Neural progenitor cell (in vitro differentiated cells): ENCODE results near the gene RIMKLA. TPM values are rescaled to one million over a fixed set of nuclear protein-coding genes. Genes with fewer than 3 reads are reported as not detected.

Experiments used
- DNase-seq: peaks from one replicate; pipeline ENCODE4 v3.0.0-alpha.2; 2016; ENCODE audit warnings: low spot score
- H2AFZ ChIP-seq: fragments of 200-600 bp; sonication (generic); replicated peaks from 2 replicates; pipeline ENCODE4 v1.6.1; 2016; ENCODE audit warnings: antibody characterized with exemption
- H3F3A ChIP-seq: fragments of 200-600 bp; sonication (generic); 2 replicates; pipeline ENCODE4 v1.6.1; 2016; ENCODE audit warnings: antibody characterized with exemption, low read depth
- H3K27ac ChIP-seq: fragments of 200-600 bp; sonication (generic); 2 replicates; pipeline ENCODE4 v1.5.1; 2016; ENCODE audit warnings: mild to moderate bottlenecking
- H3K27me3 ChIP-seq: fragments of 200-600 bp; sonication (generic); 2 replicates; pipeline ENCODE4 v1.6.1; 2016; ENCODE audit warnings: mild to moderate bottlenecking, moderate library complexity
- H3K36me3 ChIP-seq: fragments of 200-600 bp; sonication (generic); 2 replicates; pipeline ENCODE4 v1.5.1; 2016
- H3K4me1 ChIP-seq: fragments of 200-600 bp; sonication (generic); 2 replicates; pipeline ENCODE4 v1.6.1; 2016; ENCODE audit warnings: mixed run types
- H3K4me2 ChIP-seq: fragments of 200-600 bp; sonication (generic); 2 replicates; pipeline ENCODE4 v1.6.1; 2016
- H3K4me3 ChIP-seq: fragments of 200-600 bp; sonication (generic); 2 replicates; pipeline ENCODE4 v1.5.1; 2016
- H3K79me2 ChIP-seq: fragments of 200-600 bp; sonication (generic); 2 replicates; pipeline ENCODE4 v1.6.1; 2016; ENCODE audit warnings: low read depth
- H3K9ac ChIP-seq: fragments of 200-600 bp; sonication (generic); 2 replicates; pipeline ENCODE4 v1.6.1; 2016
- H3K9me3 ChIP-seq: fragments of 200-600 bp; sonication (generic); 2 replicates; pipeline ENCODE4 v1.5.1; 2016; ENCODE audit warnings: low read depth
- H4K20me1 ChIP-seq: fragments of 200-600 bp; sonication (generic); 2 replicates; pipeline ENCODE4 v1.6.1; 2016; ENCODE audit warnings: low read depth
- H3K27ac Mint-ChIP-seq: 3 replicates; pipeline ENCODE4 v1.8.0; 2021; ENCODE audit warnings: mixed read lengths
- H3K27me3 Mint-ChIP-seq: 2 replicates; pipeline ENCODE4 v1.8.0; 2022; ENCODE audit warnings: low read depth, mild to moderate bottlenecking, inconsistent platforms, moderate library complexity, mixed read lengths; ENCODE audit not compliant: insufficient read depth
- H3K36me3 Mint-ChIP-seq: 3 replicates; pipeline ENCODE4 v1.8.0; 2021; ENCODE audit warnings: mixed read lengths
- H3K4me1 Mint-ChIP-seq: 3 replicates; pipeline ENCODE4 v1.8.0; 2021; ENCODE audit warnings: mixed read lengths
- H3K4me3 Mint-ChIP-seq: 3 replicates; pipeline ENCODE4 v1.8.0; 2021; ENCODE audit warnings: mild to moderate bottlenecking, moderate library complexity, mixed read lengths
- H3K9me3 Mint-ChIP-seq: 3 replicates; pipeline ENCODE4 v1.8.0; 2020; ENCODE audit warnings: mixed read lengths
- EZH2 ChIP-seq: fragments of 200-600 bp; sonication (generic); IDR thresholded peaks from 2 replicates; pipeline ENCODE4 v1.6.1; 2017; ENCODE audit warnings: antibody characterized with exemption, mild to moderate bottlenecking, moderate library complexity
- EZH2phosphoT487 ChIP-seq: fragments of 200-600 bp; sonication (generic); IDR thresholded peaks from 2 replicates; pipeline ENCODE4 v1.6.1; 2017; ENCODE audit warnings: antibody characterized with exemption
- total RNA-seq: library from RNA; depleted of rRNA; stranded (reverse); fragments of >200 nt; gene quantifications from 2 replicates; pipeline ENCODE4 v1.2.3, GENCODE V29; 2015; ENCODE audit warnings: low replicate concordance
- TF ChIP-seq, protein P1 (sequence below): fragments of 200-600 bp; sonication (generic); IDR thresholded peaks from 2 replicates; pipeline ENCODE4 v1.5.1; 2017; ENCODE audit warnings: antibody characterized with exemption, mild to moderate bottlenecking

Gene RIMKLA
- total RNA-seq, 1 donor from 2014 or later: 5.4 TPM

DNA sequence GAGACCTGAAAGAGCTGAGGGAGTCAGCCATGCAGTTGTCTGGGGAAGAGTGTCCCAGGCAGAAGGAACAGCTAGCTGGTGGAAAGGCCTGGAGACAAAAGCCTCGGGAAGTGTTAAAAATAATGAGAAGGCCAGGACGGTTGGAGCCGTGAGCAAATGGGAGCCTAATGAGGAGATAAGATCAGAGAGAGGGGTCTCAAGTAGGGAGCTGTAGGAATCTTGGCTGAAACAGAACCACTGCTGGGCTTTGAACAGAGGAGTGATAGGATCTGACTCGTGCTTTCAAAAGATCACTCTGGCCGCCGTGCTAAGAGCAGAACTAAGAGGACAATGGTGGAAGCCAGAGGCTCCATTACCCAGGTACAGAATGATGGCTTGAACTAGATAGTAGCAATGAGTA, 43.6 kb upstream of the RIMKLA start:
- peak overlapping the region; percentile 64 for H3K27ac ChIP-seq
- peaks cover 65% of the 10 kb centered on the region for H3F3A ChIP-seq
- peaks cover 30% of the 10 kb centered on the region for H3K79me2 ChIP-seq
- no peaks in the 10 kb centered on the region for H3K36me3 Mint-ChIP-seq
- peaks cover 23% of the 10 kb centered on the region for H3K4me1 Mint-ChIP-seq
- no peaks in the 10 kb centered on the region for H3K27me3 ChIP-seq
- no peak overlapping the region for H3K27ac Mint-ChIP-seq
- H3K9me3 ChIP-seq: no peaks in the 10 kb centered on the region
- peak; percentile 40 for DNase-seq
- peak overlapping the region; percentile 39 for H3K4me3 Mint-ChIP-seq
- TF ChIP-seq EZH2: no peak
- TF ChIP-seq, protein P1, sequence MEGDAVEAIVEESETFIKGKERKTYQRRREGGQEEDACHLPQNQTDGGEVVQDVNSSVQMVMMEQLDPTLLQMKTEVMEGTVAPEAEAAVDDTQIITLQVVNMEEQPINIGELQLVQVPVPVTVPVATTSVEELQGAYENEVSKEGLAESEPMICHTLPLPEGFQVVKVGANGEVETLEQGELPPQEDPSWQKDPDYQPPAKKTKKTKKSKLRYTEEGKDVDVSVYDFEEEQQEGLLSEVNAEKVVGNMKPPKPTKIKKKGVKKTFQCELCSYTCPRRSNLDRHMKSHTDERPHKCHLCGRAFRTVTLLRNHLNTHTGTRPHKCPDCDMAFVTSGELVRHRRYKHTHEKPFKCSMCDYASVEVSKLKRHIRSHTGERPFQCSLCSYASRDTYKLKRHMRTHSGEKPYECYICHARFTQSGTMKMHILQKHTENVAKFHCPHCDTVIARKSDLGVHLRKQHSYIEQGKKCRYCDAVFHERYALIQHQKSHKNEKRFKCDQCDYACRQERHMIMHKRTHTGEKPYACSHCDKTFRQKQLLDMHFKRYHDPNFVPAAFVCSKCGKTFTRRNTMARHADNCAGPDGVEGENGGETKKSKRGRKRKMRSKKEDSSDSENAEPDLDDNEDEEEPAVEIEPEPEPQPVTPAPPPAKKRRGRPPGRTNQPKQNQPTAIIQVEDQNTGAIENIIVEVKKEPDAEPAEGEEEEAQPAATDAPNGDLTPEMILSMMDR: no peak
- TF ChIP-seq EZH2phosphoT487: no peak
- H3K27me3 Mint-ChIP-seq: peaks cover 2% of the 10 kb centered on the region
- H3K9ac ChIP-seq: no peak overlapping the region
- H4K20me1 ChIP-seq: peaks cover 33% of the 10 kb centered on the region
- no peaks in the 10 kb centered on the region for H3K36me3 ChIP-seq
- no peak overlapping the region for H2AFZ ChIP-seq
- H3K4me2 ChIP-seq: peak overlapping the region; percentile 83
- H3K4me1 ChIP-seq: peaks cover 51% of the 10 kb centered on the region
- peak overlapping the region; percentile 84 for H3K4me3 ChIP-seq
- H3K9me3 Mint-ChIP-seq: no peaks in the 10 kb centered on the region

- Histone ChIP-seq H3K4me1 (peaks cover 33% of the 10 kb centered on the region), H3K9ac (no peak overlapping the region), H3F3A (peaks cover 48% of the 10 kb centered on the region), H3K4me2 (peak overlapping the region; percentile 67), H3K9me3 (no peaks in the 10 kb centered on the region), H4K20me1 (peaks cover 8% of the 10 kb centered on the region), H3K27ac (peak overlapping the region; percentile 13), H3K79me2 (no peaks in the 10 kb centered on the region), H3K36me3 (no peaks in the 10 kb centered on the region), H2AFZ (no peak overlapping the region), H3K4me3 (peak overlapping the region; percentile 4), H3K27me3 (no peaks in the 10 kb centered on the region)
- peak; percentile 67 for DNase-seq
- peaks cover 8% of the 10 kb centered on the region for H3K4me1 Mint-ChIP-seq
- H3K27me3 Mint-ChIP-seq: no peaks in the 10 kb centered on the region
- no peaks in the 10 kb centered on the region for H3K36me3 Mint-ChIP-seq
- no peak overlapping the region for H3K27ac Mint-ChIP-seq
- TF ChIP-seq EZH2 (no peak), EZH2phosphoT487 (peak; percentile 57)
- TF ChIP-seq, protein P1: no peak
- no peak overlapping the region for H3K4me3 Mint-ChIP-seq
- no peaks in the 10 kb centered on the region for H3K9me3 Mint-ChIP-seq
These were observed 40.5 kb upstream of the RIMKLA start for GRCh38 chr1:42340093-42340492.

GRCh38 chr1:42340901-42341300, 39.7 kb upstream of the RIMKLA start:
- Mint-ChIP-seq H3K4me3 (no peak overlapping the region), H3K27ac (no peak overlapping the region)
- peak; percentile 34 for DNase-seq

More at GRCh38 chr1:42340901-42341300, 39.7 kb upstream of the RIMKLA start:
- peak overlapping the region; percentile 4 for H3K4me3 ChIP-seq
- H3K79me2 ChIP-seq: no peaks in the 10 kb centered on the region
- peaks cover 33% of the 10 kb centered on the region for H3K4me1 ChIP-seq
- H3K36me3 ChIP-seq: no peaks in the 10 kb centered on the region
- peak overlapping the region; percentile 67 for H3K4me2 ChIP-seq
- H3K27ac ChIP-seq: peak overlapping the region; percentile 13
- no peaks in the 10 kb centered on the region for H3K9me3 ChIP-seq
- peaks cover 5% of the 10 kb centered on the region for H3K4me1 Mint-ChIP-seq
- H3K36me3 Mint-ChIP-seq: no peaks in the 10 kb centered on the region
- H3F3A ChIP-seq: peaks cover 40% of the 10 kb centered on the region
- H4K20me1 ChIP-seq: peaks cover 8% of the 10 kb centered on the region
- no peak overlapping the region for H2AFZ ChIP-seq
- no peaks in the 10 kb centered on the region for H3K9me3 Mint-ChIP-seq
- H3K9ac ChIP-seq: no peak overlapping the region
- H3K27me3 Mint-ChIP-seq: no peaks in the 10 kb centered on the region
- no peaks in the 10 kb centered on the region for H3K27me3 ChIP-seq
- TF ChIP-seq EZH2phosphoT487 (no peak), EZH2 (no peak)
- TF ChIP-seq, protein P1: no peak
